ENCODE results near the gene ZNF438. TPM values are rescaled to one million over a fixed set of nuclear protein-coding genes. Genes with fewer than 3 reads are reported as not detected.

ZNF438 gene
- total RNA-seq, 3 donors from 2014 or later = 4.7 to 12.3 (median 5.0) TPM

- intact Hi-C loops (cut with DNase I, micrococcal nuclease) = no loop called here
- DNase-seq (no peak), ATAC-seq (no peak)
These were observed 203.0 kb downstream of the ZNF438 start for GRCh38 chr10:30828680-30829079.

GRCh38 chr10:30828164-30828563 is 203.5 kb downstream of the ZNF438 start:
- TF ChIP-seq CTCF (IDR thresholded peaks at IDR 0.05) = no peak
- intact Hi-C loops (cut with DNase I, micrococcal nuclease) = no loop called here
- Histone ChIP-seq H3K9me3 (no peaks in the 10 kb centered on the region), H3K4me3 (no peak overlapping the region), H3K4me1 (ENCODE audit: low read depth) (no peaks in the 10 kb centered on the region), H3K36me3 (ENCODE audit: low read depth) (no peaks in the 10 kb centered on the region)
- DNase-seq = no peak
- ATAC-seq = no peak

More at GRCh38 chr10:30828680-30829079, 203.0 kb downstream of the ZNF438 start:
- Histone ChIP-seq H3K9me3 (no peaks in the 10 kb centered on the region), H3K4me1 (ENCODE audit: low read depth) (no peaks in the 10 kb centered on the region), H3K36me3 (ENCODE audit: low read depth) (no peaks in the 10 kb centered on the region), H3K4me3 (no peak overlapping the region)
- TF ChIP-seq CTCF (IDR thresholded peaks at IDR 0.05) = no peak

DNA sequence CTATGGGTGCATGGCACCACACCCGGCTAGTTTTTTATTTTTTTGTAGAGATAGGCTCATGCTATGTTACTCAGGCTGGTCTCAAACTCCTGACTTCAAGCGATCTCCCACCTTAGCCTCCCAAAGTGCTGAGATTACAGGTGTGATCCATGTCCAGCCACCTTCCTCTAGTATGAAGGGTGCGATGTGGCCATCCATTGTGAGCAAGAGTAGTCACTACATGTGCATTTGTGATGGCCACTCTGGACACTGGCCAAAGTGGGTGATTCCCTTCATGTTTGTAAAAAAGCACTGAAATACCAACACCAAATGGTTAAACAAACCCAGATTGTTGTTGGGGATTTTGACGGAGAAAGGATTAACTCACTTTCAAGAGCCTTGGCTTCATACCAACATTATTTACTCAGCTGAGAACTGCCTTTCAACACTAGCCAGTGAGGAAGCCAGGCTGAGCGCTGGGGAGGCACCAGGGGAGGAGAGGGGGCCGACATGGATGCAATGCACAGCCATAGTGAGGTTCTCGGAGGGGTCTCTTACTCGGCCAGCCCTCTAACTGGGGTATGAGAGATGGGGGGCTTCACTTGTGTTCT is 204.0 kb downstream of the ZNF438 start:
- no peak overlapping the region for H3K4me3 ChIP-seq
- no peak for TF ChIP-seq CTCF (IDR thresholded peaks at IDR 0.05)
- DNase-seq (no peak), ATAC-seq (no peak)
- H3K36me3 ChIP-seq (ENCODE audit: low read depth) = no peaks in the 10 kb centered on the region
- H3K4me1 ChIP-seq (ENCODE audit: low read depth) = no peaks in the 10 kb centered on the region
- intact Hi-C loops (cut with DNase I, micrococcal nuclease) = no loop called here
- H3K9me3 ChIP-seq = no peaks in the 10 kb centered on the region

DNA sequence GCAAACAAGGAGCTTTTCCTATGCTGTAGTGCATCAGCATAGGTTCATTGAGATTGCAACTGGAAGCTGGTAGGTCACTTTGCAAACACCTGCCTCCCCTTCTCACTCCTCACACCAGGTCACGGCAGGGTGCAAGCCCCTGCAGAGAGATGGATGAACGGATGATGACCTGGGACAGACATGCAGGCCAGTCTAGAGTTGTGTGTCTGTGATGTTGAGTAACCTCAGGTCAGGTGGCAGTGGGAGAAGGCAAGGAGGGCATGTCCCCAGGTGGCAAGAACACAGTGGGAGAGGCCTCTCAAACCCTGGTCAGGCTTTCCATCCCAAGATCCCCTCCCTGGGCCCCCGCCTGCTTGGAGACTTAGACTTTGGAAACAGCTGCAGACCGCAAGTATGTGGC is 205.0 kb downstream of the ZNF438 start:
- no peak overlapping the region for H3K4me3 ChIP-seq
- H3K9me3 ChIP-seq = no peaks in the 10 kb centered on the region
- TF ChIP-seq CTCF (IDR thresholded peaks at IDR 0.05) = no peak
- H3K36me3 ChIP-seq (ENCODE audit: low read depth) = no peaks in the 10 kb centered on the region
- intact Hi-C loops (cut with DNase I, micrococcal nuclease) = no loop called here
- no peaks in the 10 kb centered on the region for H3K4me1 ChIP-seq (ENCODE audit: low read depth)
- DNase-seq = no peak
- no peak for ATAC-seq

DNA sequence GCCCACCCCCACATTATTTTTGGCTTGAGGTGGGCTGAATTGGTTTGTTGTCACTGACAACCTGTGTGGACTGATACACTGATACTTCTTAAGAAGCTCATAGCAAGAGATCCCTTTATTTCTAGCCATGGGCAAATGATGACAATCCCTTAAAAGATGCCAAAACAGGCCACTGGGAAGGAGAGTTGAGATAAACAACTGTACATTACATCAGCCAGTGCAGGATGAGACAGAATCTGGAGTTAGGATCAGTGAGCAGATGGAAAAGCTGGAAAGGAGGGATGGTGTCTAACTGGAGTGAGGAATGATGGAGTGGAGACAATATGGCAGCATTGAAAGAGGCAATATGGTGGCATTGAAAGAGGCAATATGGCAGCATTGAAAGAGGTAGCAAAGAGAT is 206.2 kb downstream of the ZNF438 start:
- Histone ChIP-seq H3K36me3 (ENCODE audit: low read depth) (no peaks in the 10 kb centered on the region), H3K4me3 (no peak overlapping the region), H3K4me1 (ENCODE audit: low read depth) (no peaks in the 10 kb centered on the region), H3K9me3 (no peaks in the 10 kb centered on the region)
- intact Hi-C loops (cut with DNase I, micrococcal nuclease) = no loop called here
- no peak for TF ChIP-seq CTCF (IDR thresholded peaks at IDR 0.05)
- no peak for DNase-seq
- no peak for ATAC-seq

DNA sequence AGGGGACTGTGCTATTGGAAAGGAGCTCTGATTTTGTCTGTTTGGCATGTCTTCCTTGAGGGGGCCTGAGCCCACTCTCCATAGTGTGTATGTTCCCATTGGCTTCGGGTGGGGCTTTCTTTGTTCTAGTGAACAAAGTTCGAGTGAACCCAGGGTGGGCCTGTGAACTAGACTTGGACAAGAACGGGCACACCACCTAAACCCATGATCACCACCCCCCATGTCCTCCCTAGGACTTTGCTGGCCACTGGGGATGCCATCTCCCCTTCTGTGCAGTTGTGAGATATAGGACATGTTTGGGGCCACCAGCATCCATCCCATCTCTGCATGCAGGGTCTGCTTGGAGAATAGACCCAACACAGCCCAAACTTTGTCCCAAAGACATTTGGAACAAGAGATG is 206.6 kb downstream of the ZNF438 start:
- ATAC-seq (no peak), DNase-seq (no peak)
- Histone ChIP-seq H3K9me3 (no peaks in the 10 kb centered on the region), H3K4me1 (ENCODE audit: low read depth) (no peaks in the 10 kb centered on the region), H3K4me3 (no peak overlapping the region), H3K36me3 (ENCODE audit: low read depth) (no peaks in the 10 kb centered on the region)
- intact Hi-C loops (cut with DNase I, micrococcal nuclease) = no loop called here
- no peak for TF ChIP-seq CTCF (IDR thresholded peaks at IDR 0.05)
